Keratinocyte (primary cell): ENCODE measurements around the gene MAST2. TPM values are rescaled to one million over a fixed set of nuclear protein-coding genes. Genes with fewer than 3 reads are reported as not detected.

ENCODE experiments used
- DNase-seq: peaks from one replicate; pipeline ENCODE4 v3.0.0-alpha.2; 2011; ENCODE audit warnings: low read depth, missing footprints, low spot score
- FAIRE-seq: peaks from 2 replicates; lab custom pipeline; 2011; peaks lifted over from hg19 to GRCh38; lab: Jason Lieb, UNC
- H2AFZ ChIP-seq: 2 replicates; pipeline ENCODE4 v1.6.0; 2012; ENCODE audit warnings: low read length, control low read depth, inconsistent platforms; ENCODE audit not compliant: control insufficient read depth
- H3K27ac ChIP-seq: 2 replicates; pipeline ENCODE4 v1.5.1; 2011; ENCODE audit warnings: low read length; ENCODE audit not compliant: control insufficient read depth, insufficient read depth
- H3K27me3 ChIP-seq: 3 replicates; pipeline ENCODE4 v1.6.0; 2011; ENCODE audit warnings: low read length; ENCODE audit not compliant: control insufficient read depth, insufficient read depth; ENCODE audit errors: extremely low read depth
- H3K36me3 ChIP-seq, 2 experiments: 2 replicates in 1 of 2; 3 replicates in 1 of 2; pipeline ENCODE4 v1.5.1; 2011; ENCODE audit warnings: low read length in 2 of 2, mild to moderate bottlenecking in 1 of 2; ENCODE audit not compliant: control insufficient read depth in 2 of 2, insufficient read depth in 2 of 2; ENCODE audit errors: extremely low read depth in 1 of 2
- H3K4me1 ChIP-seq: 3 replicates; pipeline ENCODE4 v1.5.1; 2011; ENCODE audit warnings: low read length; ENCODE audit not compliant: control insufficient read depth, insufficient read depth; ENCODE audit errors: extremely low read depth
- H3K4me2 ChIP-seq: 3 replicates; pipeline ENCODE4 v1.6.0; 2011; ENCODE audit warnings: low read depth, low read length; ENCODE audit not compliant: control insufficient read depth, insufficient read depth; ENCODE audit errors: extremely low read depth
- H3K4me3 ChIP-seq, 3 experiments: fragments of 200-600 bp in 1 of 3; sonication (generic) in 1 of 3; 2 replicates in 2 of 3; 3 replicates in 1 of 3; pipeline ENCODE4 v1.5.1; 2011 to 2016; ENCODE audit warnings: low read length in 3 of 3, mild to moderate bottlenecking in 3 of 3, control low read depth in 2 of 3, inconsistent platforms in 1 of 3, low read depth in 1 of 3, mixed read lengths in 1 of 3, mixed run types in 1 of 3, moderate library complexity in 1 of 3; ENCODE audit not compliant: control insufficient read depth in 2 of 3, insufficient read depth in 2 of 3; ENCODE audit errors: extremely low read depth in 1 of 3
- H3K79me2 ChIP-seq: 2 replicates; pipeline ENCODE4 v1.6.0; 2012; ENCODE audit warnings: low read length; ENCODE audit not compliant: control insufficient read depth, insufficient read depth
- H3K9ac ChIP-seq: 3 replicates; pipeline ENCODE4 v1.6.0; 2011; ENCODE audit warnings: low read length; ENCODE audit not compliant: control insufficient read depth, insufficient read depth; ENCODE audit errors: extremely low read depth
- H3K9me1 ChIP-seq: 3 replicates; pipeline ENCODE4 v1.6.0; 2011; ENCODE audit warnings: low read length; ENCODE audit not compliant: control insufficient read depth, insufficient read depth; ENCODE audit errors: extremely low read depth
- H3K9me3 ChIP-seq: 2 replicates; pipeline ENCODE4 v1.5.1; 2012; ENCODE audit warnings: low read depth, low read length; ENCODE audit not compliant: control insufficient read depth
- H4K20me1 ChIP-seq: 3 replicates; pipeline ENCODE4 v1.6.0; 2011; ENCODE audit warnings: low read length; ENCODE audit not compliant: control insufficient read depth, insufficient read depth; ENCODE audit errors: extremely low read depth
- EZH2 ChIP-seq: IDR thresholded peaks from one replicate; pipeline ENCODE4 v1.6.1; 2012; ENCODE audit warnings: inconsistent platforms, mild to moderate bottlenecking, low read length, moderate library complexity
- dilution Hi-C: fragments of 300-500 bp; cut with MboI; formaldehyde crosslinking; loops from one replicate; pipeline ENCODE4 v1.7.0; 2020; ENCODE audit warnings: low sequenced_read_pairs; ENCODE audit not compliant: extremely low pct_ligation_motif_present
- polyA plus RNA-seq, 5 experiments: library from polyadenylated mRNA; depleted of rRNA in 3 of 5; stranded (reverse) in 3 of 5; stranded (forward) in 1 of 5; unstranded in 1 of 5; fragments of >200 nt; gene quantifications; 1 replicate in 1 of 5; 2 replicates in 3 of 5; 3 replicates in 1 of 5; pipeline versions ENCODE4 v1.2.1 to v1.2.3, GENCODE V29; 2011 to 2012; ENCODE audit warnings: missing spikeins in 2 of 5, low read depth in 1 of 5, low replicate concordance in 1 of 5
- TF ChIP-seq, protein P1 (sequence below), 3 experiments: IDR thresholded peaks in 1 of 3; conservative IDR thresholded peaks in 1 of 3; optimal IDR thresholded peaks in 1 of 3; 2 replicates in 2 of 3; 3 replicates in 1 of 3; pipeline versions ENCODE3 to v1.5.1; 2011; ENCODE audit warnings: low read length in 3 of 3, mild to moderate bottlenecking in 3 of 3, moderate library complexity in 2 of 3, control low read depth in 1 of 3, inconsistent platforms in 1 of 3; ENCODE audit not compliant: insufficient read depth in 2 of 3; ENCODE audit errors: extremely low read depth in 1 of 3

Gene MAST2
- polyA plus RNA-seq, 1 donor (not counting 4 experiments of a cell fraction or from before 2014, with no cell fraction given) = 12.2 TPM

DNA sequence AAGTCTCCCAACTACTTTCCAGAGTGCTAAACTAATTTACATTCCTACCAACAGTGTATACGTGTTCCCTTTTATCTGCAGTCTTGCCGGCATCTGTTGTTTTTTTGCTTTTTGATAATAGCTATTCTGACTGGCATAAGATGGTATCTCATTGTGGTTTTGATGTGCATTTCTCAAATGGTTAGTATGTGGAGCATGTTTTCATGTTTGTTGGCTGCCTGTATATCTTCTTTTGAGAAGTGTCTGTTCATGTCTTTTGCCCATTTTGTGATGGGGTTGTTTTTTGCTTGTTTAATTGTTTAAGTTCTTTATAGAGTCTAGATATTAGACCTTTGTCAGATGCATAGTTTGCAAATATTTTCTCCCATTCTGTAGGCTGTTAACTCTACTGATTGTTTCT, 46.6 kb downstream of the MAST2 start:
- Histone ChIP-seq H4K20me1 (no peaks in the 10 kb centered on the region), H3K9me1 (no peaks in the 10 kb centered on the region), H3K79me2 (peaks cover 6% of the 10 kb centered on the region), H3K36me3 (no peaks in the 10 kb centered on the region), H3K9me3 (no peaks in the 10 kb centered on the region), H2AFZ (no peak overlapping the region), H3K4me1 (no peaks in the 10 kb centered on the region), H3K27ac (no peak overlapping the region), H3K27me3 (no peaks in the 10 kb centered on the region), H3K9ac (no peak overlapping the region), H3K4me3 (no peak overlapping the region), H3K4me2 (no peak overlapping the region)
- TF ChIP-seq, protein P1, sequence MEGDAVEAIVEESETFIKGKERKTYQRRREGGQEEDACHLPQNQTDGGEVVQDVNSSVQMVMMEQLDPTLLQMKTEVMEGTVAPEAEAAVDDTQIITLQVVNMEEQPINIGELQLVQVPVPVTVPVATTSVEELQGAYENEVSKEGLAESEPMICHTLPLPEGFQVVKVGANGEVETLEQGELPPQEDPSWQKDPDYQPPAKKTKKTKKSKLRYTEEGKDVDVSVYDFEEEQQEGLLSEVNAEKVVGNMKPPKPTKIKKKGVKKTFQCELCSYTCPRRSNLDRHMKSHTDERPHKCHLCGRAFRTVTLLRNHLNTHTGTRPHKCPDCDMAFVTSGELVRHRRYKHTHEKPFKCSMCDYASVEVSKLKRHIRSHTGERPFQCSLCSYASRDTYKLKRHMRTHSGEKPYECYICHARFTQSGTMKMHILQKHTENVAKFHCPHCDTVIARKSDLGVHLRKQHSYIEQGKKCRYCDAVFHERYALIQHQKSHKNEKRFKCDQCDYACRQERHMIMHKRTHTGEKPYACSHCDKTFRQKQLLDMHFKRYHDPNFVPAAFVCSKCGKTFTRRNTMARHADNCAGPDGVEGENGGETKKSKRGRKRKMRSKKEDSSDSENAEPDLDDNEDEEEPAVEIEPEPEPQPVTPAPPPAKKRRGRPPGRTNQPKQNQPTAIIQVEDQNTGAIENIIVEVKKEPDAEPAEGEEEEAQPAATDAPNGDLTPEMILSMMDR (optimal IDR thresholded peaks at IDR 0.05 in 1 of 3, IDR thresholded peaks at IDR 0.05 in 1 of 3, conservative IDR thresholded peaks at IDR 0.05 in 1 of 3; ENCODE audit: extremely low read depth in 1 of 3, insufficient read depth in 2 of 3, low read length in 3 of 3) = no peak
- no peak for TF ChIP-seq EZH2
- dilution Hi-C loops = loop anchor here (25.0 kb wide), 1 partner anchor 163 kb away; the partner anchor contains the start of genes GPBP1L1 and TMEM69
- FAIRE-seq = no peak
- no peak for DNase-seq

DNA sequence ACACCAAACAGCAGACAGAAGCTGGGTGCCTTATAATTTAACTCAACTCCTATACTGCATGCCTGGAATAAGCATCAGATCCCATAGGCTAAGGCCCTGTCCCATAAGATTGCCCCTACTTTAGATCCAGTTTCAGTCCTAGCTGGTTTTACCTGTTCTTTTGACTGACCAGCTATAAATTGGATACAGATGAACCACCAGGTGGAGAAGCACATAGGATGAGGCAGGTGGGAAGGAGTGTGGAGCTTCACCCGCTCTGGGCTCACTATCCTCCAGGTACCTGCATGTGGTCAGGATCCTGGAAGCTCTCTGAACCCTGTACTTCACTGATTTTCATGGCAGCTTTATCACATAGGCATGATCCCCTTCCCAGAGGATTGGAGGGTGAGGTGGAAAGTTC, 51.3 kb downstream of the MAST2 start:
- H3K4me1 ChIP-seq = no peaks in the 10 kb centered on the region
- dilution Hi-C loops = loop anchor here (25.0 kb wide), 1 partner anchor 167 kb away; the partner anchor contains the start of genes GPBP1L1 and TMEM69
- no peak for DNase-seq
- H2AFZ ChIP-seq = no peak overlapping the region
- H3K9ac ChIP-seq = no peak overlapping the region
- H3K36me3 ChIP-seq = no peaks in the 10 kb centered on the region
- H4K20me1 ChIP-seq = no peaks in the 10 kb centered on the region
- no peak overlapping the region for H3K4me2 ChIP-seq
- TF ChIP-seq, protein P1 (optimal IDR thresholded peaks at IDR 0.05 in 1 of 3, IDR thresholded peaks at IDR 0.05 in 1 of 3, conservative IDR thresholded peaks at IDR 0.05 in 1 of 3; ENCODE audit: extremely low read depth in 1 of 3, insufficient read depth in 2 of 3, low read length in 3 of 3) = no peak
- no peak for TF ChIP-seq EZH2
- no peaks in the 10 kb centered on the region for H3K27me3 ChIP-seq
- H3K79me2 ChIP-seq = peaks cover 6% of the 10 kb centered on the region
- no peaks in the 10 kb centered on the region for H3K9me1 ChIP-seq
- H3K4me3 ChIP-seq = no peak overlapping the region
- no peaks in the 10 kb centered on the region for H3K9me3 ChIP-seq
- FAIRE-seq = no peak
- H3K27ac ChIP-seq = no peak overlapping the region
